T-cell (primary cell): Measurements from ENCODE around the gene BMP7. TPM values are rescaled to one million over a fixed set of nuclear protein-coding genes. Genes with fewer than 3 reads are reported as not detected.

Experiments
- ATAC-seq, 4 experiments: fragments of 200-7000 bp in 3 of 4; fragments of 150-1000 bp in 1 of 4; cut with Tn5 transposase; replicated peaks in 1 of 4; 1 replicate in 3 of 4; 2 replicates in 1 of 4; pipeline ENCODE4 v1.10.0; 2021; ENCODE audit warnings: moderate library complexity in 3 of 4, mild to moderate bottlenecking in 2 of 4, moderate number of reproducible peaks in 1 of 4
- CTCF ChIA-PET, 2 donors: fragments of 300-600 bp; sonication (Branson Sonifier 250); formaldehyde crosslinking; loops; one replicate each; lab custom pipeline; 2022; ENCODE audit warnings: antibody characterized with exemption in 2 of 2; lab: Charles Lee
- POLR2A ChIA-PET, 2 donors: fragments of 300-600 bp; sonication (Branson Sonifier 250); formaldehyde crosslinking; loops; one replicate each; lab custom pipeline; 2022; ENCODE audit warnings: antibody characterized with exemption in 2 of 2; lab: Charles Lee
- DNase-seq, 35 experiments: peaks; one replicate each; pipeline versions ENCODE4 v3.0.0 to v3.0.0-alpha.2; 2013 to 2023
- H3K27ac ChIP-seq: one replicate; pipeline ENCODE4 v1.5.1; 2013; ENCODE audit warnings: low read length
- H3K27me3 ChIP-seq, 2 experiments: replicated peaks in 1 of 2; 1 replicate in 1 of 2; 2 replicates in 1 of 2; pipeline versions ENCODE4 v1.6.1 to v1.7.0; 2013; ENCODE audit warnings: low read length in 1 of 2, mixed read lengths in 1 of 2; ENCODE audit not compliant: control insufficient read depth in 2 of 2, insufficient read depth in 2 of 2; ENCODE audit errors: extremely low read depth in 1 of 2
- H3K36me3 ChIP-seq, 2 donors: 1 replicate in 1 of 2; 2 replicates in 1 of 2; pipeline versions ENCODE4 v1.6.1 to v1.7.0; 2013; ENCODE audit warnings: low read length in 1 of 2; ENCODE audit not compliant: control insufficient read depth in 2 of 2, insufficient read depth in 1 of 2; ENCODE audit errors: extremely low read depth in 1 of 2
- H3K4me1 ChIP-seq, 2 experiments: 1 replicate in 1 of 2; 2 replicates in 1 of 2; pipeline versions ENCODE4 v1.6.1 to v1.7.0; 2013; ENCODE audit warnings: low read length in 2 of 2, mixed read lengths in 1 of 2; ENCODE audit not compliant: insufficient read depth in 2 of 2, control insufficient read depth in 1 of 2; ENCODE audit errors: extremely low read depth in 1 of 2
- H3K4me3 ChIP-seq, 2 donors: 1 replicate in 1 of 2; 2 replicates in 1 of 2; pipeline versions ENCODE4 v1.5.1 to v1.7.0; 2013; ENCODE audit warnings: mild to moderate bottlenecking in 2 of 2, low read length in 1 of 2, moderate library complexity in 1 of 2; ENCODE audit not compliant: control insufficient read depth in 1 of 2; ENCODE audit errors: extremely low read depth in 1 of 2
- H3K9me3 ChIP-seq: 2 replicates; pipeline ENCODE4 v1.7.0; 2013
- H3K27ac Mint-ChIP-seq, 2 donors: one replicate each; pipeline ENCODE4 v1.8.0; 2020 to 2021; ENCODE audit warnings: mild to moderate bottlenecking in 2 of 2, mixed read lengths in 2 of 2
- H3K27me3 Mint-ChIP-seq, 2 donors: one replicate each; pipeline ENCODE4 v1.8.0; 2021 to 2022; ENCODE audit warnings: mixed read lengths in 2 of 2
- H3K36me3 Mint-ChIP-seq: one replicate; pipeline ENCODE4 v1.8.0; 2021; ENCODE audit warnings: mixed read lengths
- H3K4me1 Mint-ChIP-seq, 3 donors: one replicate each; pipeline ENCODE4 v1.8.0; 2020 to 2022; ENCODE audit warnings: mixed read lengths in 3 of 3, mild to moderate bottlenecking in 1 of 3
- H3K4me3 Mint-ChIP-seq, 3 donors: one replicate each; pipeline ENCODE4 v1.8.0; 2020 to 2022; ENCODE audit warnings: mild to moderate bottlenecking in 3 of 3, mixed read lengths in 3 of 3, moderate library complexity in 3 of 3
- H3K9me3 Mint-ChIP-seq, 3 donors: one replicate each; pipeline ENCODE4 v1.8.0; 2020 to 2022; ENCODE audit warnings: mixed read lengths in 3 of 3
- WGBS: methylation state at CpG from one replicate; pipeline ENCODE4 v1.1.5; 2013; ENCODE audit warnings: missing lambda C conversion rate; ENCODE audit not compliant: insufficient coverage; 5-methylcytosine and 5-hydroxymethylcytosine counted together
- total RNA-seq, 35 experiments: library from RNA in 6 of 35; stranded (reverse) in 6 of 35; fragments of 120-200 nt in 1 of 35; gene quantifications; one replicate each; pipeline versions ENCODE4 v1.2.1 to v1.2.4 and lab custom pipeline; 2013 to 2026

The BMP7 gene
- total RNA-seq, 5 donors from 2014 or later (not counting 1 experiment from before 2014, with no cell fraction given): not detected

DNA sequence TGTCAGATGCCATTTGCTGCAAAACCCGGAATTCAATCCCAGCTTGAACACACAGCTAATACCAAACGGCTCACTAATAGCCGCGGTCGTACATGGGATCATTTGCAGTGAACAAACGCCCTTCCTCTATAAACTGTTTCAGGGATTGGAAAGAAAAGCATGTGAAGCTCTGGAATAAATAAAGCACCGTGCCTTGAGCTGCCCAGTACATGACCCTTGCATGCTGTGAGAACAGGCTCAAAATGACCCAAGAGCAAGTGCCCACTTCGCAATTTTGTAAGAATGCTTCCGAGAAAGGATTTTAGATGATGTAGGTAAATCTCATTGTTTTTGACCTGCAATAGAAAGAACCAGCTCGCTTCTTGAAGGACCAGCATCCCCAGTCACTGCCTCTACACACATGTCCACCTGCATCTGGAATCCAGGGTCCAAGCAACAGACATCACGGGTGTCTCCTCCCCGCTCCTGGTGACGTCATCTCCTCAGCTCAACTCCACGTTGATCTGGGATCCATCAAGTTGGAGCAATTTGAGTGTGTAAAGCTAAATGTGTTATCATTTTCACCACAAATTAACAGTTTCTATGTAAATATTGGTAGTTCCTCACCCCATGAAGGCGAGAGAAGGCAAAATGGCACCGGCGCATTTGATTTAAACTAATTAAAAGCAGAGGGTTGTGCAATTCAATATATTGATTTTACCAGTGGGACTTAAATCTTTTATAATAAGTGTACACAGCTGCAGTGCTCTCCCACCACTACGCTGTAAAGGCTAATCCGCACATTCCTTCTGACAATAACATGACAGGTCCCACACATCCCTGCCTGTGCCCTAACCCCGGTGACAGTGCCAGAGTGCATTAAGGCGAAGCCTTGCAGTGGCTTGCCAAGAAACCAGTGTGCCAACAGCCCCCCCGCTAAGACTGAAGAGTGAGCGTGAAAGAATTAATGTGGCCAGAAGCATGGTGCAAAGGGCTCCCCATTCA lies 6.2 kb downstream of the BMP7 start:
- Histone ChIP-seq H3K4me1 (no peaks in the 10 kb centered on the region), H3K27me3 (peaks cover 14 to 52% of the 10 kb centered on the region in 2 experiments), H3K27ac (no peak overlapping the region), H3K4me3 (no peak overlapping the region), H3K9me3 (no peaks in the 10 kb centered on the region), H3K36me3 (no peaks in the 10 kb centered on the region)
- DNase-seq: no peak
- ATAC-seq: no peak
- no peak overlapping the region for H3K4me3 Mint-ChIP-seq
- POLR2A ChIA-PET: no interaction called here
- H3K9me3 Mint-ChIP-seq: no peaks in the 10 kb centered on the region
- CTCF ChIA-PET: interaction anchor here in 1 of 2 donors (0.5 kb wide), 1 partner anchor 629 kb away, joined by 3 read pairs; no protein-coding TSS in a partner anchor
- WGBS: 65% methylated on average over 4 of the region's 23 CpGs
- peaks cover 58 to 69% of the 10 kb centered on the region in 2 donors for H3K27me3 Mint-ChIP-seq
- H3K4me1 Mint-ChIP-seq: peaks cover 0 to 3% (median 0%) of the 10 kb centered on the region in 3 donors
- H3K36me3 Mint-ChIP-seq: no peaks in the 10 kb centered on the region
- H3K27ac Mint-ChIP-seq: peak overlapping the region in 1 of 2 donors; percentile 23

DNA sequence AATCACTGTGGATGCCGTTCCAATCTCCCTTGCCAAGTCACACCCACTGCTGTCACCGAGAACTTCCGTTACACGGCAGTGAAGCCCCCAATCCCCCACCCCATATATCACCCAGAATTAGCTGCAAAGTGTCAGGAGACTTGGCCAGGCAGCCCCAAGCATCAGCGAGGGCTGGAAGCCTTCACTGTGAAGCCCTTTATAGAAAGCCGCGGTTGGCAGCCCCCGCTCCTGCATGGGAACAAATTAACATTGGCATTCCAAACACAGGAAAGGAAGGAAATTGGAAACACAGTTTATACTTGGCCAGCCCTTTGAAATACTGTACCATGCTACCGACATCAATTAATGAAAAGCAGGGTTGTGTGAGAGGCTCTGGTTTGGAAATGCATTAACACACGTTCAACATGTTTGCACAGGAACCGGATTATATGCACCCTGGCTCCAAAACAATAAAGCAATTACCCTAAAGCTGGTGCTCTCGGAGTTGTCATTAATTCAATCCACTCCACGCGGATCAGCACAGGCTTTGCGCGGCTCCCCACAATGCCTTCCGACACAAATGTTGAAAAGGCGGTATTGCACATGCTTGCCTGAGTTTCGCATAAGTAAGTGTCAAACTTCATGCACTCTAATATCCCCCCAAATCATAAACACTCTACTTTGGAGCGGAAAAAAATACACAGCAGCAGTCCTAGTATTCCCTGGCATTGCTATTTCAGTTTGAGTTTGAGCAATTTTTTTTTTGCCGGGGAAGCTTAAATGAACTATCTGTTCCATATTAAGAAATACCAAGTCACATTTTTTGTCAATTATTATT lies 7.1 kb downstream of the BMP7 start:
- Mint-ChIP-seq H3K9me3 (no peaks in the 10 kb centered on the region), H3K4me1 (peaks cover 0 to 3% (median 0%) of the 10 kb centered on the region in 3 donors), H3K27me3 (peaks cover 63 to 75% of the 10 kb centered on the region in 2 donors), H3K27ac (no peak overlapping the region), H3K4me3 (no peak overlapping the region), H3K36me3 (no peaks in the 10 kb centered on the region)
- Histone ChIP-seq H3K9me3 (no peaks in the 10 kb centered on the region), H3K4me3 (no peak overlapping the region), H3K4me1 (no peaks in the 10 kb centered on the region), H3K27ac (no peak overlapping the region), H3K27me3 (peaks cover 14 to 51% of the 10 kb centered on the region in 2 experiments), H3K36me3 (no peaks in the 10 kb centered on the region)
- CTCF ChIA-PET: interaction anchor here in 1 of 2 donors (0.5 kb wide), 1 partner anchor 630 kb away, joined by 3 read pairs; no protein-coding TSS in a partner anchor
- ATAC-seq (no peak), DNase-seq (no peak)
- POLR2A ChIA-PET: no interaction called here
- 30% methylated on average over 18 of the region's 21 CpGs for WGBS

DNA sequence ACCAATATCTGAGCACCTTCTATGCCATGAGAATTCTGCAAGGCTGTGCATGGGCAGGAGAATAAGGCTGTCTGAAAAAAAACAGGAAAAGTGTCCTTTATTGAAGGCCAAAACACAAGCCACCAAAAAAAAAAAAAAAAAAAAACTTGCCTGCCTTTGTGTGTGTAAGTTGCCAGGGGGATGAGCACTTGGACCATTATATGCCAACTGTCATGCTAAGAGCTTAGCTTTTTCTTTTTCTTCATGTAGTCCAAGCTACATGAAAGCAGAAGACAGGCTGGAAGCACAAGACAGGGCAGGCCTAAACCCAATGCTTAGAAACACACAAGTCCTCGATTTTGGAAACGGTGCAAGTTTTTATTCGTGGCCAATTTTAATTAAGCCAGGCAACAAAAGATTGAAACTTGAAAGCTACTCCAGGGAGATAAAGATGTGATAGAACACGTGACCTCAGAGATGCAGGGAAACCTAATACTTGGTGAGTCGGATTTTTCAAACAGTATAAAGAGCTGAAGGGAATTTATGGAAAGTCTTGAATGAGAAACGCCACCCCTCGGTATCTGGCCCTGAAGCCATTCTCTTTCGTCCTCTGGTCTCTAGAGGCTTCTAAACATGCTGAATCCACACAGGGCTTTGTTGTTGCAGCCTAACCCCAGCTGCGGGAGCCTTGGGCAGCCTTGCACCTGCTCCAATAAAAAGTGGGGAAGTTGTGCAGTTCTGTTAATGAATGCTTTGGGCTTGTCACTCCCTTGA lies 8.6 kb downstream of the BMP7 start:
- no peak overlapping the region for H3K27ac Mint-ChIP-seq
- DNase-seq: no peak
- CTCF ChIA-PET: interaction anchor here in 1 of 2 donors (0.7 kb wide), 1 partner anchor 1283 kb away, joined by 4 read pairs; no protein-coding TSS in a partner anchor
- H3K36me3 ChIP-seq: no peaks in the 10 kb centered on the region
- H3K36me3 Mint-ChIP-seq: no peaks in the 10 kb centered on the region
- no peaks in the 10 kb centered on the region for H3K4me1 ChIP-seq
- H3K27ac ChIP-seq: no peak overlapping the region
- 72% methylated on average over 6 of the region's 9 CpGs for WGBS
- no peak overlapping the region for H3K4me3 Mint-ChIP-seq
- peaks cover 14 to 42% of the 10 kb centered on the region in 2 experiments for H3K27me3 ChIP-seq
- H3K4me3 ChIP-seq: no peak overlapping the region
- H3K9me3 Mint-ChIP-seq: no peaks in the 10 kb centered on the region
- peaks cover 53 to 62% of the 10 kb centered on the region in 2 donors for H3K27me3 Mint-ChIP-seq
- no peak for ATAC-seq
- H3K4me1 Mint-ChIP-seq: no peaks in the 10 kb centered on the region
- no peaks in the 10 kb centered on the region for H3K9me3 ChIP-seq
- POLR2A ChIA-PET: no interaction called here

DNA sequence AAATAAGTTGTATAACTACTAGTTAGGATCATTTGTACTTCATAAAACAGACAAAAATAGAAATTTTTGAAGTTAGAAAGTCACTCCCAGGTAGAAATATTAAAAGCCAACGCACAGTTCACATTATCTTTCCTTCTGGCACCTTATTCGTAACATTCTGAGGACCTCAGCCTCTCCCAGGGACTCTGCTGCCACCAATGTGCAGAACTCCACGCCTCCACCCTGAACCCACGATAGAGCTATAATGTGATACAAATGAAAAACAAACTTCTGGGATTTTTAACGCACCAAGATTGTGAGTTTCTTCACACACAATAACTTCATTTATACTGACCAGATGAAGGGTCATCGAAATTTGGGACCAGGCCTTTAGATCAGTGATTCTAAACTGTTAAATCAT lies 9.5 kb downstream of the BMP7 start:
- Histone ChIP-seq H3K27ac (no peak overlapping the region), H3K9me3 (no peaks in the 10 kb centered on the region), H3K27me3 (peaks cover 11 to 36% of the 10 kb centered on the region in 2 experiments), H3K4me3 (no peak overlapping the region), H3K4me1 (no peaks in the 10 kb centered on the region), H3K36me3 (no peaks in the 10 kb centered on the region)
- no peak for DNase-seq
- Mint-ChIP-seq H3K27ac (no peak overlapping the region), H3K9me3 (no peaks in the 10 kb centered on the region), H3K36me3 (no peaks in the 10 kb centered on the region), H3K4me3 (no peak overlapping the region), H3K27me3 (peaks cover 46 to 52% of the 10 kb centered on the region in 2 donors), H3K4me1 (no peaks in the 10 kb centered on the region)
- WGBS: 90% methylated on average over 2 of the region's 6 CpGs
- ATAC-seq: no peak
- CTCF ChIA-PET: no interaction called here
- POLR2A ChIA-PET: no interaction called here

DNA sequence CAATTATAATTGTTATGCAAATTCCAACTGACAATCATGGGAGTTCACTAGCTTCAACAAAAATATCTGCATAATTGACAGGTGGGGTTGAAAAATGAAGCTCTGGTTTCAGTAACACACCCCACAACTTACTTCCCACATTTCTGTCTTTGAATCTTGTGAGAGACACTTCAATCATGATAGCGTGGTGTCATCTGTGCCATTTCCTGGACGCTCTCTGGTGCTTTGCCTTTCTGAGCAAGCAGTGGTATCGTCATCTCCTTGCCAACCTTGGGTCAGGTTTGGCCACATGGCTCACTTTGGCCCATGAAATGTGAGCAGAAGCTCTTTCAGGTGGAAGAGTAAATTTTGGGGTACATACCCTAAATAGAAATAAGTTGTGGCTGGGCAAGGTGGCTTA lies 10.2 kb downstream of the BMP7 start:
- Histone ChIP-seq H3K27me3 (peaks cover 11 to 35% of the 10 kb centered on the region in 2 experiments), H3K4me1 (peaks cover 0 to 2% of the 10 kb centered on the region in 2 experiments), H3K27ac (no peak overlapping the region), H3K36me3 (no peaks in the 10 kb centered on the region), H3K4me3 (no peak overlapping the region), H3K9me3 (no peaks in the 10 kb centered on the region)
- H3K9me3 Mint-ChIP-seq: no peaks in the 10 kb centered on the region
- H3K36me3 Mint-ChIP-seq: no peaks in the 10 kb centered on the region
- WGBS: 50% methylated on average over 1 of the region's 3 CpGs
- ChIA-PET CTCF (interaction anchor here in 1 of 2 donors (0.6 kb wide), 1 partner anchor 19 kb away, joined by 3 read pairs; no protein-coding TSS in a partner anchor), POLR2A (no interaction called here)
- H3K4me3 Mint-ChIP-seq: no peak overlapping the region
- H3K27ac Mint-ChIP-seq: no peak overlapping the region
- H3K4me1 Mint-ChIP-seq: peaks cover 1 to 3% (median 2%) of the 10 kb centered on the region in 3 donors
- peaks cover 45 to 47% of the 10 kb centered on the region in 2 donors for H3K27me3 Mint-ChIP-seq
- DNase-seq: no peak
- no peak for ATAC-seq
